Right lobe of liver (tissue), 4 donors: ENCODE results near the gene DMRTC2.

ENCODE experiments used
- CTCF ChIP-seq, 4 donors: fragments of 200-600 bp in 3 of 4; fragments of 450-650 bp in 1 of 4; IDR thresholded peaks; one replicate each; pipeline versions ENCODE4 v1.5.1 to v1.8.0; 2016 to 2022; ENCODE audit warnings: antibody characterized with exemption in 4 of 4, mild to moderate bottlenecking in 2 of 4
- POLR2A ChIP-seq: fragments of 450-650 bp; IDR thresholded peaks from one replicate; pipeline ENCODE4 v1.6.1; 2017; ENCODE audit warnings: antibody characterized with exemption, mild to moderate bottlenecking
- donor health status: DM: no; HTN: no; CAD: no.
- donor health status: DM: no; HTN: no; CAD: no.
- donor health status: DM: no; HTN: yes; CAD: no.

- no peak for TF ChIP-seq CTCF (IDR thresholded peaks at IDR 0.05)
- no peak for TF ChIP-seq POLR2A
Observed at GRCh38 chr19:41888926-41889325, 44.1 kb downstream of the DMRTC2 start.
